Ascending aorta (tissue), 2 donors: ENCODE results near the gene C6orf89. TPM values are rescaled to one million over a fixed set of nuclear protein-coding genes. Genes with fewer than 3 reads are reported as not detected.

Source experiments
- DNase-seq, 2 donors: peaks; one replicate each; pipeline ENCODE4 v3.0.0-alpha.2; 2019; ENCODE audit warnings: low spot score in 2 of 2
- H3K27ac ChIP-seq, 2 donors: fragments of 200-600 bp; sonication (generic); one replicate each; pipeline ENCODE4 v1.5.1; 2016 to 2017; ENCODE audit warnings: mild to moderate bottlenecking in 1 of 2
- H3K27me3 ChIP-seq: fragments of 200-600 bp; sonication (generic); one replicate; pipeline ENCODE4 v1.5.1; 2017
- H3K36me3 ChIP-seq, 2 donors: fragments of 200-600 bp; sonication (generic); one replicate each; pipeline ENCODE4 v1.5.1; 2016
- H3K4me1 ChIP-seq, 2 donors: fragments of 200-600 bp; sonication (generic); one replicate each; pipeline ENCODE4 v1.5.1; 2016 to 2017; ENCODE audit warnings: mild to moderate bottlenecking in 1 of 2
- H3K4me3 ChIP-seq, 2 donors: fragments of 200-600 bp; sonication (generic); one replicate each; pipeline ENCODE4 v1.5.1; 2016 to 2017; ENCODE audit warnings: mild to moderate bottlenecking in 1 of 2
- H3K9me3 ChIP-seq, 2 donors: fragments of 200-600 bp; sonication (generic); one replicate each; pipeline ENCODE4 v1.5.1; 2016
- CTCF ChIP-seq, 3 experiments: fragments of 200-600 bp in 2 of 3; fragments of 450-650 bp in 1 of 3; sonication (generic) in 2 of 3; IDR thresholded peaks; one replicate each; pipeline ENCODE4 v1.5.1; 2016 to 2019; ENCODE audit warnings: antibody characterized with exemption in 3 of 3, mild to moderate bottlenecking in 1 of 3, moderate library complexity in 1 of 3
- intact Hi-C: fragments of 100-400 bp; cut with DNase I; formaldehyde crosslinking; loops from one replicate; pipeline ENCODE4 v1.15.1; 2023
- total RNA-seq: library from RNA; depleted of rRNA; stranded (reverse); fragments of >200 nt; gene quantifications from one replicate; pipeline ENCODE4 v1.1.0, GENCODE V29; 2016

The C6orf89 gene
- total RNA-seq, 1 donor from 2014 or later: 21.6 TPM

GRCh38 chr6:36970892-36971842, 85.4 kb downstream of the C6orf89 start:
- H3K36me3 ChIP-seq: peaks cover 91 to 97% of the 10 kb centered on the region in 2 donors
- no peak overlapping the region for H3K4me3 ChIP-seq
- H3K9me3 ChIP-seq: no peaks in the 10 kb centered on the region
- DNase-seq: no peak
- H3K4me1 ChIP-seq: no peaks in the 10 kb centered on the region
- intact Hi-C loops: no loop called here
- no peak overlapping the region for H3K27ac ChIP-seq
- H3K27me3 ChIP-seq: no peaks in the 10 kb centered on the region
- no peak for TF ChIP-seq CTCF (IDR thresholded peaks at IDR 0.05)

- Histone ChIP-seq H3K4me1 (no peaks in the 10 kb centered on the region), H3K27me3 (no peaks in the 10 kb centered on the region), H3K9me3 (no peaks in the 10 kb centered on the region), H3K36me3 (peaks cover 97 to 100% of the 10 kb centered on the region in 2 donors), H3K4me3 (no peak overlapping the region), H3K27ac (no peak overlapping the region)
- intact Hi-C loops: no loop called here
- DNase-seq: no peak
- TF ChIP-seq CTCF (IDR thresholded peaks at IDR 0.05): no peak
Measured at GRCh38 chr6:36971921-36972673, 86.3 kb downstream of the C6orf89 start.

GRCh38 chr6:36973190-36973589, 87.4 kb downstream of the C6orf89 start:
- Histone ChIP-seq H3K27me3 (no peaks in the 10 kb centered on the region), H3K9me3 (no peaks in the 10 kb centered on the region), H3K27ac (no peak overlapping the region), H3K4me1 (no peaks in the 10 kb centered on the region), H3K36me3 (peaks cover 99 to 100% of the 10 kb centered on the region in 2 donors), H3K4me3 (no peak overlapping the region)
- no peak for DNase-seq
- intact Hi-C loops: no loop called here
- no peak for TF ChIP-seq CTCF (IDR thresholded peaks at IDR 0.05)

- no peaks in the 10 kb centered on the region for H3K9me3 ChIP-seq
- no peak overlapping the region for H3K27ac ChIP-seq
- no peaks in the 10 kb centered on the region for H3K4me1 ChIP-seq
- H3K36me3 ChIP-seq: peaks cover 94 to 99% of the 10 kb centered on the region in 2 donors
- no peak overlapping the region for H3K4me3 ChIP-seq
- intact Hi-C loops: no loop called here
- no peak for TF ChIP-seq CTCF (IDR thresholded peaks at IDR 0.05)
- no peaks in the 10 kb centered on the region for H3K27me3 ChIP-seq
- no peak for DNase-seq
Measured at GRCh38 chr6:36973647-36974046, 87.9 kb downstream of the C6orf89 start.

GRCh38 chr6:36975231-36976006, 89.7 kb downstream of the C6orf89 start:
- peaks cover 79 to 83% of the 10 kb centered on the region in 2 donors for H3K36me3 ChIP-seq
- intact Hi-C loops: loop anchor here (5.0 kb wide), 2 partner anchors 42 to 208 kb away; no protein-coding TSS in a partner anchor

More at GRCh38 chr6:36975231-36976006, 89.7 kb downstream of the C6orf89 start:
- no peak overlapping the region for H3K4me3 ChIP-seq
- no peaks in the 10 kb centered on the region for H3K9me3 ChIP-seq
- H3K4me1 ChIP-seq: peaks cover 0 to 6% of the 10 kb centered on the region in 2 donors
- no peak for TF ChIP-seq CTCF (IDR thresholded peaks at IDR 0.05)
- H3K27ac ChIP-seq: peak overlapping the region in 1 of 2 donors; percentile 1
- H3K27me3 ChIP-seq: no peaks in the 10 kb centered on the region
- DNase-seq: no peak
